HUDEP-2 (cell line): ENCODE data around the gene STIM1.
"Not testable (repeated sequence)": the region's sequence is repeated elsewhere in the genome, so short reads cannot be mapped to it uniquely, and the experiment has no call there.

Experiments used
- DNase-seq, 76 experiments: peaks; one replicate each; lab custom pipeline; 2025; ENCODE audit not compliant: unreplicated experiment in 76 of 76; lab: John Stamatoyannopoulos, UW

Gene STIM1

DNA sequence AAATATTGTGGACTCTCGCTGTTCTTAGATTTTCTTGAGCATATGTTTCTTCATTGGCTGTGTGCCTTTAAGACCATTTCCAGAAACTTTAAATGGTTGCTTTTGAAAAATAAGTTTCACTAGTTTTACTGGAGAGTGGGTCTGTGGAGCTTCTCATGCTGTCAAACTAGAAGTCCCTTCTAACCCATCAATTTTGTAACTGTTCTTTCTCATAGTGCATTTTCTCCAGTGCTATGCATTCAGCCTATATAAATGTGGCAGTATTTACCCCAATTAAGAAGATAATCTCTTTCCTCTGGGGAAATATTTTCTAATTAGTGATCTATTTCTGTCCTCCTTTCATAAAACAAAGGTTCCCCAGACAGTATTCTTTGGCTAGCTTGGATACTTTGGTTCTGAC is 141.2 kb downstream of the STIM1 start:
- DNase-seq = no peak

DNA sequence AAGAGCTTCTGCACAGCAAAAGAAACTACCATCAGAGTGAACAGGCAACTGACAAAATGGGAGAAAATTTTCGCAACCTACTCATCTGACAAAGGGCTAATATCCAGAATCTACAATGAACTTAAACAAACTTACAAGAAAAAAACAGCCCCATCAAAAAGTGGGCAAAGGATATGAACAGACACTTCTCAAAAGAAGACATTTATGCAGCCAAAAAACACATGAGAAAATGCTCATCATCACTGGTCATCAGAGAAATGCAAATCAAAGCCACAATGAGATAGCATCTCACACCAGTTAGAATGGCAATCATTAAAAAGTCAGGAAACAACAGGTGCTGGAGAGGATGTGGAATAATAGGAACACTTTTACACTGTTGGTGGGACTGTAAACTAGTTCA is 149.3 kb downstream of the STIM1 start:
- DNase-seq = not testable (repeated sequence)

DNA sequence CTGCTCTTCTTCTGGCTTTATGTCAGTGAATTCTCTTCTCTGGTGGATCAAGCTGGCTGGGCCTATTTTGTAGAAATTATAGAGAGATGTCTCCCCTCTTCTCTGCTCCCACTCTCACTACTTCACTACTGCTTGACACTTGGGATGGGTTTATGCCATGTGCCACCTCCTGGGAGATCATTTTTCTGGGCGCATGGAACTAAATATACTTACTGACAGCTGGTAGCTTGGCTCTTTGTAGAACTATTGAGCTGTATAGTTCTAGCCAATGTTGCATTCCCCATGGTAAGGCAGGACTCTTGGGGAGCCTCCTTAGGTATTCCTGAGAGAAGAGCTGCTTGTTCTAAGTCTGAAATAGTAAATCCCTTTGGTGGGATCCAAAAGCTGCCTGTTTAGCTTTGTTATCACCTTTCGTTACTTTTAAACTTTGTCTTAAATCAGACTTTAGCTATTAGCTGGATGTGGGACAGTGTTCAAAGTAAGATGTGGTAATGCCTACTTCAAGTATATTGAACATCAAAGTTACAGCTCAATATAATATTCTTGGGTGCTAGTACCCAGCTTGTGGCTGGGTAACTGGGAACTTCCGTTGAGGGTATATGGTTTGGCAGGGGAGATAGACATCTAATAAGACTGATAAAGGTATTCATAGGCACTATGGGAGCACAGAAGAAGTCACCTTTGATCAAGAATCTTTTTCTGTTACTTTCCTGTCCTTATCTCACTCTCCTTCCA is 151.6 kb downstream of the STIM1 start:
- DNase-seq = no peak

DNA sequence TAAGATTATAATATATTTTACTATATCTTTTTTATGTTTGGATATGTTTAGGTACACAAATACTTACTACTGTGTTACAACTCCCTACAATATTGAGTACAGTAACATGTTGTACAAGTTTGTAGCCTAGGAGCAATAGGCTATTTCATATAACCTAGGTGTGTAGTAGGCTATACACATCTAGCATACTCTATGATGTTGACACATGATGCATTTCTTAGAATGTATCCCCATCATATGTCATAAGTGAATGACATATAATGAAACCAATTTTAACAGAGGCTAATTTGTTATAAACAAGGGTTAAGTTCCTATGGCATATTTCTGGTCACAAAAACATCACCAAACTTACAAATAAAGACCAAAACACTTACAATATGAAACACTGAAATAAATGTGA is 152.7 kb downstream of the STIM1 start:
- DNase-seq = no peak

DNA sequence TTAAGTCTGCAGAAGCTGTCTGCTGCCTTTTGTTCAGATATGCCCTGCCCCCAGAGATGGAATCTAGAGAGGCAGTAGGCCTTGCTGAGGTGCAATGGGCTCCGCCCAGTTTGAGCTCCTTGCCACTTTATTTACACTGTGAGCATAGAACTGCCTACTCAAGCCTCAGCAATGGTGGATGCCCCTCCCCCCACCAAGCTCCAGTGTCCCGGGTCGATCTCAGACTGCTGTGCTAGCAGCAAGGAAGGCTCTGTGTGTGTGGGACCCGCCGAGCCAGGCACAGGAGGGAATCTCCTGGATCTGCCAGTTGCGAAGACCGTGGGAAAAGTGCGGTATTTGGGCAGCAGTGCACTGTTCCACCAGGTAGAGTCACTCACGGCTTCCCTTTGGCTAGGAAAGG is 161.1 kb downstream of the STIM1 start:
- DNase-seq = peak in 15 of 76 experiments; percentile 1 to 33 (median 11)

DNA sequence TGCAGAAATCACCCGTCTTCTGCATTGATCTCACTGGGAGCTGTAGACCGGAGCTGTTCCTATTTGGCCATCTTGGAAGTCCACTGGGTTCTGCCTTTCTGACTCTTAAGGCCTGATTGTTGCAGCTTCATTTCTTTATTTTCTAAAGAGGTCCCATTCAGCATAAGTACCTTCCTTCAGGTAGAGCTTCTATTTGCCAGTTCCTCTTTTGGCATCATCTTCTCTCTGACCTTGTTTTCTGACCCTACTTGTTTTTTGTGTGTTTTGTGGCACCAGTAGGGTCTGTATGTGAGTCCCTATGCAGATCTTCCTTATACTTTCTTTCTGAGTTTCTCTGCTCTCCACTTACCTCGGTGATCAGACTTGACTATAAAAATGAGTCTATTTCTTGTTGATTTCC is 161.7 kb downstream of the STIM1 start:
- DNase-seq = no peak

DNA sequence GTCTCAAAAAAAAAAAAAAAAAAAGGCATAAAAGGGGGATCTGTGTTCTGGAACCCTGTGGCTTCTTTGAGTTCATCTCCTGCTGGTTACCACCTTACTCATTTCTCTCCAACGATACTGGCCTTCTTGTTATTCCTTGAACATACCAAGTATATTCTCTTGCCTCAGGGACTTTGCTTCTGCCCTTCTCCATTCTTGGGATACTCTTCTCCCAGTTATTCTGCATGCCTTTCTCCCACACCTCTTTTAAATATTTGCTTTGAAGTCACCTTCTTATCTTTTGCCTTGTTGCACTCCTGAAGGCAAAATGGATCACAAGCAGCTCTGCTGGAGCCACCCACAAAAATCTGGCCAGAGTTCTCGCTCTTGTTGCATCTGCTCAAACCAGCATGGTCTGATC is 163.2 kb downstream of the STIM1 start:
- DNase-seq = no peak

DNA sequence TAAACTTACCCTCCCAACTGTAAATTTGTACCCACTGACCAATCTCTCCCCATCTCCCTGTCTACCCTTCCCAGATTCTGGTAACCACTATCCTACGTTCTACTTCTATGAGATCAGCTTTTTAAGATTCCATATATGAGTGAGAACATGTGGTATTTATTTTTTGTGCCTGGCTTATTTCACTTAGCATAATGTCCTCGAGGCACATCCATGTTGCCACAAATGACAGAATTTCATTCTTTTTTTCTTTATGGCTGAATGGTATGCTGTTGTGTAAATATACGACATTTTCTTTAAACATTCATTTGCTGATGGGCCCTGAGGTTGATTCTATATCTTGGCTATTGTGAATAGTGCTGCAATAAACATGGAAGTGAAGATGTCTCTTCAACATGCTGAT is 164.4 kb downstream of the STIM1 start:
- DNase-seq = no peak

DNA sequence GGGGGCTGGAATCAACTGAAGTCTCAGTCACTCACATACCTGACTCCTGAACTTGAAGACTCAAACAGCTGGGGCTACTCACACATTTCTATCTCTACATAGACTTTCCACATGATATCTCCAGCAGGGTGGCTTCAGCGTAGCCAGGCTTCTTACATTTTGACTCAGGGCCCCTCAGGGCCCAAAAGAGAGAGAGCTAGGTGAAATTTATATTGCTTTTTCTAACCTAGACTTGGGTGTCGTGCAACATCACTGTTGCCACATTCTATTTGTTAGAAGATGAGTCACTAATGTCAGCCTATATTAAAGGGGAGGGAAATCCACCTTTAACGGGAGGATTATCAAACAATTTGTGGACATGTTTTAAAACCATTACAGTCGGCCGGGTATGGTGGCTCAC is 167.2 kb downstream of the STIM1 start:
- DNase-seq = no peak

DNA sequence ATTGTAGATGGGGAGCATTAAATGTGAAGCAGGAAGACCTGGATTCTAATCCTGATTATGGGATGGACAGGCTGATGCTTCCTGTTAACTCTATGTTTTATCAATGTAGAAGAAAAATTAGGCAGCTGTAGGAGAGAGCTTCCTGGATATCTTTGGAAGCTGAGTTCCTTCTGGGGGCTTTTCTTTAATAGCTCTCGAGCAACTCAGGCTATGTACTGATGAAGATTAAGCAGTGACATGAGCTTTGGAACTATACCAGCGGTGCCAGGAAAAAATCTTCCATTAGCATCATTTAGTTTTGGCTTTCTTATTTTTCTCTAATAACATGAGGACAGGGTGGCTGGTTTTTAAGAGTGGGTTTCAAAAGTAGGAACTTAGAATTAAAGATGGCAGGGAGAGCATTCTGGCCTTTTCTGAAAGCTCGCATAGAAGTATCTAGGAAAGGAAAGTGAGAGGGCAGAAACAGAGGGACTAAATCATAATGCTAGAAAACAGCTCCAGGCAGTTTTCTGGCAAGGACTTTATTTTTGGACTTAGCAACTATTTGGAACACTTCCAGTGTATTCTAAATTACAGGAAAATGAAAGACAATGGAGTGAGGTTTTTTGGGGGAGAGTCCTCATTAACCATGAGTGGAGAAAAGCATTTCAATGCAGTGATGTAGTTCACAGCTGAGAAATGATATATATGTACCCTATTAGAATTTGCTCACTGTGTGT is 169.9 kb downstream of the STIM1 start:
- DNase-seq = no peak

DNA sequence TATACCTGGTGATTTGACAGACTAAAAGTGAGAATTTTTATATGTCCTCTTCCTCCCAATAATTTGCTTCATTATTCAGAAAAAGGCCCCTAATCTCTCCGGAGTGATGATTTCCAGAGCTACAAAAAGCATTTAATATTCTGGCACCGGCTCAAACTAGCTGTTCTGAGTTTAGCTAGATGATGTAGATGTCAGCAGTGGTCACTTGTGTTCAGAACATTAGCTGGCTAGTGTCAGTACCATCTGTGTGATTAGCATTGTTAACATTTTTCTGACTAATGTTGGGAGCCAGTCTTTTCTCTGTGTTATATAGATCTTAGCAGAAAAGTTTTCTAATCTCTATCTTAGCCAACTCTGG is 170.5 kb downstream of the STIM1 start:
- no peak for DNase-seq

DNA sequence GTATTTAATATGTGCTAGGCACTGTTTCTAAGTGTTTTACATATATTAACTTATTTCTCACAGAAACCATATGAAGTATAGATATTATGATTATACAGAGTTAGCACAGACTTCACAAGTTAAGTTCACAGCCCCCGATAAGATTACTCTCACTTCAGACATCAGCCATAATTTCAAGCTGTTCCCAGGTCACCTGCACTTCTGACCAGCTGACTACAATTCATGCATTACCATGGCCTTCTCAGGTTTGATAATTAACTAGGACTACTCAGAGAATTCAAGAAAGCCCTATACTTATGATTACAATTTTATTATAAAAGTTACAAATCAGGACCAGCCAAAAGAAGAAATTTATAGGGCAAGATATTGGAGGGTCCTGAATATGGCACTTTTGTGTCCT is 170.9 kb downstream of the STIM1 start:
- no peak for DNase-seq

DNA sequence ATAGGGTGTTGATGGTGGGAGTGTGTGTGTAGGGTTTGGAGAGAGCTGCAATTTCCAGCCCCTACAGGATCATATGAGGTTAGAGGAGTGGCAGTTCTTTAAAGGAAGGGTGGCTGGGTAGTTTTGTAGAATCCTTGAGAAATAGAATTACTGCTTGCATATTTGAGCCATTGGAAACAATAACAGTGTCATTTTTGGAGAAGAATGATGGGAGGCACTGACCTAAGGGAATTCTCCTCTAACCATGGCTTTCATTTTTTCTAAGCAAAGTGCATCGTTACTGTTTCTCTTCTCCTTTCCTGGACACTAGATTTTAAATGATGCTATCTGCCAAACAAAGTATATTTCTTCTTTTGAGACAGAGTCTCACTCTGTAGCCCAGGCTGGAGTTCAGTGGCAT is 172.3 kb downstream of the STIM1 start:
- no peak for DNase-seq

DNA sequence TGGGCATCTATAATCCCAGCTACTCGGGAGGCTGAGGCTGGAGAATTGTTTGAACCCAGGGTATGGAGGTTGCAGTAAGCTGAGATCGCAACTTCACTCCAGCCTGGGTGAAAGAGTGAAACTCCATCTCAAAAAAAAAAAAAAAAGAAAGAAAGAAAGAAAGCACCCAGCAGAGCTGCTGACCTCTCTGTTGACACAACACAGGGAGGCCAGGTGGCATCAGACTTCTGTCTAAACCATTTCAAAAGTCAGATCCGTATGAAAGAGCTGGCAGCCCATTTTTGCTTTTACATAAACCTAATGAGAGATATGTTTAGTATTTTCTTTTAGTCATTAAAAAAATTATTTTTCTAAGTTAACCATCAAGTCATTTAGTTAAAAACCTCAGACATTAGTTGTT is 174.7 kb downstream of the STIM1 start:
- no peak for DNase-seq

DNA sequence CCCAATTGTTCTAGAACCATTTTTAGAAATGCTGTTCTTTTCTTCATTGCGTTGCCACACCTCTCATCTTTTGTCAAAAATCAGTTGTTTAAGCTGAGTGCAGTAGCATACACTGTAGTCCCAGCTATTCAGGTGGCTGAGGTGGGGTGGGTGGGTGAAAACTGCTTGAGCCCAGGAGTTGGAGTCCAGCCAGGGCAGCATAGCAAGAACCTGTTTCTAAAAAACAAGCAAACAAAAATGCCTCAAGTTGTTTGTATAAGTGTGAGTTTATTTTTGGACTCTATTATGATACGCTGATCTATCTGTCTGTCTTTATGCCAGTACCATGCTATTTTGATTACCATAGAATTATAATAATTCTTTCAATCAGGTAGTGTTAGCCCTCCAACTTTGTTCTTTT is 176.6 kb downstream of the STIM1 start:
- DNase-seq = no peak

DNA sequence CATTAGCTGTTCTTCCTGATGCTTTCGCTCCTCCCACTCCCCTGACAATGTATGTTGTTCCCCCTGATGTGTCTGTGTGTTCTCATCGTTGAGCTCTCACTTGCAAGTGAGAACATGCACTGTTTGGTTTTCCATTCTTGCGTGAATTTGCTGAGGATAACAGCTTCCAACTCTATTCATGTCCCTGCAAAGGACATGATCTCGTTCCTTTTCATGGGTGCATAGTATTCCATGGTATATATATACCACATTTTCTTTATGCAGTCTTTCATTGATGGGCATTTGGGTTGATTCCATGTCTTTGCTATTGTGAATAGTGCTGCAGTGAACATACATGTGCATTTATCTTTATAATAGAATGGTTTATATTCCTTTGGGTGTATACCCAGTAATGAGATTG is 180.5 kb downstream of the STIM1 start:
- no peak for DNase-seq

DNA sequence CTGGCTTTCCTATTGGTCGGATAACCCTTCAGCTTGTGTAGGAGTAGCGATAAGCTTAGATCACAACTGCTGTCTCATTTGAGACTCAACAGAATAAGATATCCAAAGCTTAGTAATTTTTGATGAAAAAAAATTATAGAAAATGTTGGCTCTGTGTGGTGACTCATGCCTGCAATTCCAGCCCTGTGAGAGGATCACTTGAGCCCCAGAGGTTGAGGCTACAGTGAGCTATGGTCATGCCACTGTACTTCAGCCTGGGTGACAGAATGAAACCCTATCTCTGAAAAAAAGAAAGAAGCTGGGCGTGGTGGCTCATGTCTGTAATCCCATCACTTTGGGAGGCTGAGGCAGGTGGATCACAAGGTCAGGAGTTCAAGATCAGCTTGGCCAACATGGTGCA is 183.5 kb downstream of the STIM1 start:
- DNase-seq = no peak

DNA sequence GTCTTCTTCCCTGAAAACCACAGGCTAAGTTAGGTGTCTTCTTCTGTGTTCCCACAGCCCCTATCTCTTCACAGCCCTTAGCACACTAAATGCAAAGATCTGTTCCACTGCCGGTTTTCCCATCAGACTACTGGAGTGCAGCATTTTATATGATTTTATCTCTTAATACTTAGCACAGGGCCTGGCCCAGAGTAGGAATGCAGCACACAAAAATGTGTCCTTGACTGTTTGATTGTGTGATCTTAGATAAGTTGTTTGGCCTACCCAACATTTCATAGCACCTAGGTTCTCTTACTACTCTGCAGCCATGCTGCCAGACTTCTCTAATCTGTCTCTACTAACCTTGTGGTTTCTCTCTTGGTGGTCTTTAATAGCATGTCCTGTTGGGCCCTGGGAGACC is 185.0 kb downstream of the STIM1 start:
- no peak for DNase-seq

DNA sequence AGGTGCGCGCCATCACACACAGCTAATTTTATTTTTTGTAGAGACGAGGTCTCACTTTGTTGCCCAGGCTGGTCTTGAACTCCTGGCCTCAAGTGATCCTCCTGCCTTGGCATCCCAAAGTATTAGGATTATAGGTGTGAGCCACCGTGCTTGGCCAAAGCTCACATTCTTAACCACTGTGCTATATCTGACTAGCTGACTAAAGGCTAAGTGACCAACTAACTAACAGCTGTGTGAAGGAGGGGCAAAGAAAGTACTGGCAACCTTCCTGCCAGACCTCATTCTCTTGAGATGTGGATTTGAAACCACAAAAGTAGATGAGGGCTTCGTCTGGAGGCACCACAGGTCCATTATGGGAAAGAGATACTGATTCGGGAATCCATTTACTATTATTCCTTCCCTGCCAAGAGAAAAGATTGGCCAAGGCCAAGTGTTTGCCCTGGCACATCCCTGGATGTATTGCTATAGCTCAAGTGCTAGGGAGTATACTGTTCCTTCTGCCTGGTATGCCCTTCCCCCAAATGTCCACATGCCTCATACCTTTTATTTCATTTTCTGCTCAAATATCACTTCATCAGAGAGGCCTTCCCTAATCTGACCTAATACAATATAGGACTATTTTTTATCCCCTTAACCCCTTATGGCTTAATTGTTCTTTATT is 186.4 kb downstream of the STIM1 start:
- no peak for DNase-seq

DNA sequence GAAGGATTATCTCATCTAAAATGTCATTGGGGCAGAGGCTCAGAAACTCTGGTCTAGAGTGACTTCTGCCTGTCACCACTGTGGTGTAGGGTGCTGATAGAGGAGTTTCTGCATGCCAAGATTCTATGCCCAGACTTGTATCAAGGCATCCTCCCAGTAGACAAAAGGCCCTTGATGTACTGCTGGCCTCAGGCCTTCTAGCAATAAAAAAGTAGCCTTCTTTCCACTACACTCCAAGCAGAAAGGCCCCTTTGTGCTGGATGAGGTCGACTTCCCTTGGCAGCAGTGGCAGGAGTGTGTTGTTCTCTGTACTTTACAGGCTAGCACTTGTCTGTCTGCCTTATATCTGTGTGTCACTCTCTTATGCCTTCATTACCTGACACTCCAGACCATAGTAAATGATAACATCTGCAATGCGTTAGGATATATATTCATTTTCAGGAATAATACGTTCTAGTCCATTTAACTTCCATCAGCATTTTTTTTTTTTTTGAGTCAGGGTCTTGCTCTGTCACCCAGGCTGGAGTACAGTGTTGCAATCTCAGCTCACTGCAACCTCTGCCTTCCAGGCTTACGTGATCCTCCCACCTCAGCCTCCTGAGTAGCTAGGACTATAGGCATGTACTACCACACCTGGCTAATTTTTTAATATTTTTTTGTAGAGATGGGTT is 189.6 kb downstream of the STIM1 start:
- peak in 18 of 76 experiments; percentile 5 to 39 (median 23) for DNase-seq

DNA sequence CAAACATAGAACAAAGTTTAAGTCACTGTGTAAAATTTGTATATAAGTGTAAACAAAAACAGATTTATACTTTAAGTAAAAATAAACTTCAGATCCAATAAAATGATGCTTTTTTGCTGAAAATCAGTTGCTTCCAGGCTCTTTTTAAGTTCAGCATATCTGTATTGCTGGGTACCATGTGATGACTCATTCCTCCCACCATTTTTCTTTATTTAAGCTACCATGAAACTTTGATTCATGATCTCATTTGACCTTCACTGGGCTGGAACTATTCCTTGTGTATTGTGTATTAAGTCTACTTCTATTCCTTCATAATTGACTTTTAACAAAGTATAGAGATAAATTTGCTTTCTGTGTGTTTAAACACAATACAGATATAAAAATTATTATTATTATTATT is 192.9 kb downstream of the STIM1 start:
- DNase-seq = no peak

DNA sequence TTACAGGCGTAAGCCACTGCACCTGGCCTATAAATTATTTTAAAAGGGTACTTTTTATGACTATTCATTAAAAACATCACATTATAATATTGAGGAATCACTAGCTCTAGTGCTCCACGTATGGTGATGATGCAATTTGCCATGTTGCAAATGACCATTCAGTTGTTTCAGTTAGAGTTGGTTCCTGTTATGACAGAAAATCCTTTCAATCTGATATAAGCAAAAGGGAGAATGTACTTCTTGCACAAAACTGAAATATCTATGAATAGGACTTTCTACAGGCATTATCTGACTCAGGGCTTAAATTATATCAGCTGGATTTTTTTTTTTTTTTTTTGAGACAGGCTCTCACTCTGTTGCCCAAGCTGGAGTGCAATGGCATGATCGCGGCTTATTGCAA is 193.5 kb downstream of the STIM1 start:
- DNase-seq = no peak
